ENCODE measurements around the gene GNB1. TPM values are rescaled to one million over a fixed set of nuclear protein-coding genes. Genes with fewer than 3 reads are reported as not detected.

GNB1 gene
- total RNA-seq, 1 experiment from 2014 or later: 611 TPM

DNA sequence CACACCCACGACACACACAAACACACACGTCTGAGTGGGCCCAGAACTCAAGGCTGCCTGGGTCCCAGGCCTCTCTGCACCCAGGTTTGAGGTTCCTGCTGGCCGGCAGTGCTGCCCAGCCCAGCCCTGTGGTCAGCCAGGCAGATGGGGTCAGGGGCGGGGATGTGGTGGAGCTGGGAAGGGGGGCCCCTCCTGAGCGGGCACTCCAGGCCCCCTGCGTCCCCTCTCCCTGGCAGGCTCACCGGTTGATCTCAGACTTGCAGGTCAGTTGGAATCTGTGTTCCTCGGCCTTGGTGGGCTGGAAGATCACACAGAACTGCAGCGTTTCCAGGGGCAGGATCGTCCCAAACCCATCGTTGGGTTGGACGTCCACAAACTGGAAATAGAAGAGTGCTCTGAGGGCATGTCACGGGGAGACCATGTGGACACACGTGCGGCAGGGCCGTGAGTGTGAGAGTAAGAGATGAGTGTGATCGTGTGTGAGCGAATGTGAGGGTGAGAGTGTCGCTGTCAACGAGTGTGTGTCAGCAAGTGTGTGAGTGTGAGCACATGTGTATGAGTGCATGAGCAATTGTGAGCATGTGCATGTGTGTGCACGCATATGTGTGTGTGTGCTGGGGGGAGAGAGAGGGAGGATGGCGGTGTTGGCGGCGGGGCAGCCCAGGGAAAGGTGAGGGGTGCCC is 47.9 kb upstream of the GNB1 start:
- intact Hi-C loops (cut with micrococcal nuclease; ENCODE audit: unreplicated experiment): no loop called here
- ChIA-PET CTCF (no interaction called here), POLR2A (ENCODE audit: low non-redundant PET) (no interaction called here)
- no peak overlapping the region for H3K27ac ChIP-seq (ENCODE audit: low read depth, low read length, poor library complexity, severe bottlenecking)
- H3K36me3 ChIP-seq (ENCODE audit: insufficient read depth, low read length, poor library complexity, severe bottlenecking): no peaks in the 10 kb centered on the region
- H3K27me3 ChIP-seq (replicated peaks; ENCODE audit: insufficient read depth, low read depth, low read length, poor library complexity): no peaks in the 10 kb centered on the region
- no peak overlapping the region for H3K4me3 ChIP-seq (ENCODE audit: low read depth, low read length, poor library complexity, severe bottlenecking)
- no peaks in the 10 kb centered on the region for H3K9me3 ChIP-seq (ENCODE audit: low read depth, low read length, poor library complexity, severe bottlenecking)
- DNase-seq (ENCODE audit: low spot score): no peak
- H3K4me1 ChIP-seq (ENCODE audit: insufficient read depth, low read length, poor library complexity, severe bottlenecking): no peaks in the 10 kb centered on the region
- TF ChIP-seq EZH2 (IDR thresholded peaks at IDR 0.05; ENCODE audit: borderline replicate concordance, low read depth, low read length, poor library complexity, severe bottlenecking): no peak
- no peak for TF ChIP-seq CTCF (conservative IDR thresholded peaks at IDR 0.05; ENCODE audit: low read depth, low read length)
- no TSS peak for BruUV-seq (replicated peaks)

GRCh38 chr1:1938276-1938573 is 47.3 kb upstream of the GNB1 start:
- ChIA-PET CTCF (no interaction called here), POLR2A (ENCODE audit: low non-redundant PET) (no interaction called here)
- Histone ChIP-seq H3K27me3 (replicated peaks; ENCODE audit: insufficient read depth, low read depth, low read length, poor library complexity) (no peaks in the 10 kb centered on the region), H3K4me3 (ENCODE audit: low read depth, low read length, poor library complexity, severe bottlenecking) (no peak overlapping the region), H3K4me1 (ENCODE audit: insufficient read depth, low read length, poor library complexity, severe bottlenecking) (no peaks in the 10 kb centered on the region), H3K9me3 (ENCODE audit: low read depth, low read length, poor library complexity, severe bottlenecking) (no peaks in the 10 kb centered on the region), H3K36me3 (ENCODE audit: insufficient read depth, low read length, poor library complexity, severe bottlenecking) (no peaks in the 10 kb centered on the region), H3K27ac (ENCODE audit: low read depth, low read length, poor library complexity, severe bottlenecking) (no peak overlapping the region)
- BruUV-seq (replicated peaks): no TSS peak
- no peak for DNase-seq (ENCODE audit: low spot score)
- no peak for TF ChIP-seq CTCF (conservative IDR thresholded peaks at IDR 0.05; ENCODE audit: low read depth, low read length)
- intact Hi-C loops (cut with micrococcal nuclease; ENCODE audit: unreplicated experiment): no loop called here

- Histone ChIP-seq H3K27me3 (replicated peaks; ENCODE audit: insufficient read depth, low read depth, low read length, poor library complexity) (no peaks in the 10 kb centered on the region), H3K4me1 (ENCODE audit: insufficient read depth, low read length, poor library complexity, severe bottlenecking) (no peaks in the 10 kb centered on the region), H3K27ac (ENCODE audit: low read depth, low read length, poor library complexity, severe bottlenecking) (no peak overlapping the region), H3K4me3 (ENCODE audit: low read depth, low read length, poor library complexity, severe bottlenecking) (no peak overlapping the region), H3K9me3 (ENCODE audit: low read depth, low read length, poor library complexity, severe bottlenecking) (no peaks in the 10 kb centered on the region), H3K36me3 (ENCODE audit: insufficient read depth, low read length, poor library complexity, severe bottlenecking) (no peaks in the 10 kb centered on the region)
- no peak for DNase-seq (ENCODE audit: low spot score)
- intact Hi-C loops (cut with micrococcal nuclease; ENCODE audit: unreplicated experiment): no loop called here
- BruUV-seq (replicated peaks): no TSS peak
- POLR2A ChIA-PET (ENCODE audit: low non-redundant PET): no interaction called here
- CTCF ChIA-PET: no interaction called here
- TF ChIP-seq CTCF (conservative IDR thresholded peaks at IDR 0.05; ENCODE audit: low read depth, low read length) (no peak), EZH2 (IDR thresholded peaks at IDR 0.05; ENCODE audit: borderline replicate concordance, low read depth, low read length, poor library complexity, severe bottlenecking) (no peak)
Observed at GRCh38 chr1:1937549-1938275, 46.8 kb upstream of the GNB1 start.
